Suppressor macrophage treated with lipopolysaccharide for 1 hour (primary cell): ENCODE measurements around the gene SNTG2.
"Not testable (repeated sequence)": the region's sequence is repeated elsewhere in the genome, so short reads cannot be mapped to it uniquely, and the experiment has no call there.

Experiments
- DNase-seq, 3 donors: peaks; one replicate each; pipeline ENCODE4 v3.0.0-alpha.2; 2020 to 2022

The SNTG2 gene

DNA sequence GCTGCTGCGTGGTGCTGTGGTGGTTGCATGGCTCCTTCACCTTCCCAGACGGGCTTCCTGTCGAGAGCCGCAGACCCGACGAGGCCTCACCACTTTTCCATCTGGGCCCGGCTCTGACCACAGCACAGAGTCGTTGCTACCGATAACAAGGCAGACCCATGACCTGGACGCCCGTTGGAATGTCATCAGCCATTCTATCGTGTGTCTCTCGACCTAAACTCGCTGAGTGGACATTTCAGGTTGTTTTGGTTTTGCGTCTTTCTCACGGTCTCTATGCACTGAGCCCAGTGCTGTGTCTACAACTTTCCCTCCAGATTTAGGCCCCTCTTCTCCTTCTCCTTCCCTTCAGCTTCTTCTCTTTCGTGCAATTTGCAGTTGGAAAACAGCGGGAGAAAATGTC is 257.9 kb downstream of the SNTG2 start:
- DNase-seq: no peak

DNA sequence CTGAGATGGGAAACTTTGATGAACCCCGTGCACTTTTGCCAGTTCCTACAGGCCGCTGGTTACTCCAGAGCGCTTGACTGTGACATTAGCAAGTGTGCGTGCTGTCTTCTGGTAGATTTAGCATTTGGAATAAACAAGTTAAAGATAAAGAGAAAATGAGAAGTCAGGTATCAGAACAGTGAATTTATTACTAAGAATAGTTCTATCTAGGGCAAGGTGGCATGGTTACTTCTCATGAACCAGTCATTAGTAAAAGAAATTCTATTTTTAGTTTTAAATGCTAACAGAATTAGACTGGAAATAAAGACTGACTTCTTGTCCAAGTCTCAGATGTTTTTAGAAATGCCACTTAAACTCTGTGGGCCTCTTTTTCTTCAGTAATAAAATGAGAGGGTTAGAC is 258.6 kb downstream of the SNTG2 start:
- DNase-seq: no peak

DNA sequence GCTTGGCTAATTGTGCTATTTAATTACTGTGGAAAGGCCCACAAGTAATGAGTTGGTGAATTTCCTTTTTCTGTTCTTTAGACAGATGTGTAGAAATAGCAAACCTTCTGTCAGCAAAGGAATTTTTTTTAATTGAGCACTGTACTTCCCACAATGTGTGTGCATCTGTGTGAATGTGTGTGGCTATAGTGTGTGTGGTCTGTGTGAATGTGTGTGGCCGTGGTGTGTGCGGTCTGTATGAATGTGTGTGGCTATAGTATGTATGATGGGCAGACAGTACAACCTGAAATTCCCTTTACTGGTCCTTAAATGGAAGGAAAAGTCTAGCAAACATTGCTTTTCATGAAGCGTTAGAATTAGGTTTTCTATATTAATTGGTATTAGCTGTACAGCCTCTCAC is 259.1 kb downstream of the SNTG2 start:
- no peak for DNase-seq

DNA sequence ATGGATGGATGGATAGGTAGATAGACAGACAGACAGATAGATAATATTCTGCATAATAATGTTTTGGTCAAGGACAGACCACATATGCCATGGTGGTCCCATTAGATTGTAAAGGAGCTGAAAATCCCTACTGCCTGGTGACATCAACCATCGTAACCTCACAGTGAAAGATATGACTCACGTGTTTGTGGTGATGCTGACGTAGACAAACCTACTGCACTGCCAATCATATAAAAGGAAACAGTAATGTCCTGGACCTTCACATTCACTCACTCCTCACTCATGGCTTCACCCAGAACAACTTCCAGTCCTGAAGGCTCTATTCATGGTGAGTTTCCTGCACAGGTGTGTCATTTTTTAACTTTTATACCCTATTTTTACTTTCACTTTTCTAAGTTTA is 259.7 kb downstream of the SNTG2 start:
- DNase-seq: no peak

DNA sequence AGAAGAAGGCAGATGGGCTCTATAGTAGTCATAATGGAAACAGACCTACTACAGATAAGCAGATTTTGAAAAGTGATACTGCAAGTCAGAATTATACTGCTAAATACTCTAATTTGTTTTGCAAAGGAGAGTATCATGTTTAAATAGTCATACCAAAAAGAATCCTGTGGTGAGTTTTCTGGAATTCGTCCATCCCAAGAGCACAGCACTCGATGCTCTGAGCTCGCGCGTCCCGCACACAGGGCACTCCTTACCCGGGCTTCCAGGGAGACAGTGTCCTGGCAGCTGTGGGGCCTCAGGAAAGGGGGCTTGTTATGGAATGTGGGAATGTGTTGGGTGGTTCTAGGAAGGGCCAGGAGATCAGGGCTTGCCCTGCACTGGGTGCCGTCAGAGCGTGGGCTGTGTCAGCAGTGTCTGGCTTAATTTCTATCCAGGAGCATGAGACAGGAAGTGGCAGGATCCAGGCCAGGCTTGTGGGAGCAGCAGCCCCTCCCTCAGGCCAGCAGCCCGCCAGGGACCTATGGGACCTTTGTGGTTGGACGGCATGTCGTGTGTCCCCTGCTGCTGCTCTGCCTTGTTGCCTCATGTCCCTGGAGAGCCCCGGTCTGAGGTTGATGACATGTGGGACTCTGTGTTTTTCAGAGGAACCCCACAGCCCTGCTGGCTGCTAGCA is 269.4 kb downstream of the SNTG2 start:
- no peak for DNase-seq

DNA sequence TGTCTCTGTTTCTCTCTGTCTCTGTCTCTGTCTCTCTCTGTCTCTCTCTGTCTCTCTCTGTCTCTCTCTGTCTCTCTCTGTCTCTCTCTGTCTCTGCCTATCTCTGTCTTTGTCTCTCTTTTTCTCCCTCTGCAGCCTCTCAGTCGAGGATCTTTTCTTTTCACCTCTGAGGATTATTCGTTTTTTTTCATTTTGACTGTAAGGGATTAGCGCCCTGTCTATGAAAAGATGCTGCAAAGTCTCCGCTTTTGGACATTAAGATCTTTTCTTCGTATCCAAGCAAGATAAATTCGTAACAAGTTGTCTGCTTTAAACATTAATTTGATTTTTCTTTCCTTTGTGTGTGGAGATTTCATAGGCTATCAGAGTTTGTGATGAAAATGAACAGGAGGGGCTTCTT is 271.4 kb downstream of the SNTG2 start:
- no peak for DNase-seq

DNA sequence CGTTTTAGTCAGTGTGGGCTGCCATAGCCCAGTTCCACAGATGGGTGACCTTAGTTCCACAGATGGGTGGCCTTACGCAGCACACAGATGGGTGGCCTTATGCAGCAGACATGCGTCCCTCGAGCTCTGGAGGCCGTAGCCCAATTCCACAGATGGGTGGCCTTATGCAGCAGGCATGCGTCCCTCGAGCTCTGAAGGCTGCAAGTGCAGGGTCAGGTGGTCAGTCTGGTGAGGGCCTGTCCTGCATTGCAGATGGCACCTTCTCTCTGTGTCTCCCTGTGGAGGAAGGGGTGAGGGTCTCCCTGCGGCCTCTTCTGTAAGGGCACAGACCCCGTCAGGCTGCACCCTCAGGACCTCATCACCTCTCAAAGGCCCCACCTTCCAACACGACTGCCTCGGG is 273.1 kb downstream of the SNTG2 start:
- no peak for DNase-seq

DNA sequence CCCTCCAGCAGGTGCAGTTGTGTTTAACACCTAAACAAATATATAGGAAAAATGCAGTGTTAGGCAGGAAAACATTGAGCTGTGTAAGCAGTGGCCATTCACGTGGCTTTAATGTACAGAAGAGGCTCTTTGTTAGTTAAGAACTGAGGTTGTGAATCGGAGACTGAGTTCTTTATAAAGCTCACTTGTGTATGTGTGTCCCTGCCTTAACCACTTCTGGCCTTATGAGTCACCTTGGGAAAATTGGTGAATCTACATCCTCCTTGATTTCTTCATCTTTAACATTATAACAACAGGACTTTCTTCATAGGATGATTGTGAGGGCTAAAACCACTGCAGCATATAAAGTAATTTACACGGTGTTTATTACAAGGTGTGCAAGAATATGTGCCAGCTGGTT is 274.3 kb downstream of the SNTG2 start:
- DNase-seq: no peak

DNA sequence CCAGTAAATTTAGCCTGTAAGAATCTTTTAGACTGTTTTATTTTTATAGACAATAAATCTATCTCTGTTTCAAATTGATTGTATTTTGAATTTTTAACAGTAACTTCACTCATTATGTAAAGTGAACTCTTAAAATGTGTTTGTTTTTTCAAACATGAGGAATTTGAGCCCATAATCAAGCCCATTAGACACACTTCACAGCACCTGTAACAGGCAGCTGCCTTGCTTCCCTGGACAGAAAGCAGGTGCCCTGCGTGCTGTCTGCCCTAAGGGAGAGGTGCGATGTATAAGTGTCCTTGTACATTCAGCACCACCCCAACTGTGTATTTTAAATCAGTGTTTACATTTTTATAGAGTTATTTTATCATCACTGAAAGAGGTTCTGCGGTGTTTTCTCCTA is 276.1 kb downstream of the SNTG2 start:
- no peak for DNase-seq

DNA sequence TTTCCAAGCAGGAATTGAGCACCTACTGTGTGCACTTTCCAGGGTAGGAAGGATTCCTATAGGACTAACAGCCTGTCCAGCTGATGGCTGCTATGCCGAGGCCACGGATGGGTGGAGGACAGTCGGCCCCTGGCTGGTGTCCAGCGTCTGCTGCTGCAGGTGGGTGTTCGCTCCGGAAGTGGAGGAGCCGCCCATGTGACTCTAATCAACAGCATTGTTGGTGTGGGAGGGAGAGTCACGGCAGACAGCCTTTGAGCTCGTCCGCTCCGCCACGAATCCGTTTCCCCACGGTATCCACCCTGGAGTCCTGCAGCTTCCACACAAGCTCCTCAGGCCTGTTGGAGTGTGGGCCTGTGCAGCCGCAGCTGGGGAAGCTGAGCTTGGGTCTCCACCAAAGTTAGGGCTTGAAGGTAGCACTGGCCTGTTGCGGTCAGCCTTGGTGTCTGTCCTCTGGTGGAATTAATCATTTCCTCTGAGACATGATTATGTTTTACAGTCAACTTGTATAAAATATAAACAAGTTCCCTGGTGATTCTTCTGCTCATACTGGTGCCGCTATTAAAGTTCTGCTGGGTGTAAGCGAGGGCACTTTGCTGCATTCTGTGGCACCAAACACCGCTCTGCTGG is 276.7 kb downstream of the SNTG2 start:
- DNase-seq: no peak

DNA sequence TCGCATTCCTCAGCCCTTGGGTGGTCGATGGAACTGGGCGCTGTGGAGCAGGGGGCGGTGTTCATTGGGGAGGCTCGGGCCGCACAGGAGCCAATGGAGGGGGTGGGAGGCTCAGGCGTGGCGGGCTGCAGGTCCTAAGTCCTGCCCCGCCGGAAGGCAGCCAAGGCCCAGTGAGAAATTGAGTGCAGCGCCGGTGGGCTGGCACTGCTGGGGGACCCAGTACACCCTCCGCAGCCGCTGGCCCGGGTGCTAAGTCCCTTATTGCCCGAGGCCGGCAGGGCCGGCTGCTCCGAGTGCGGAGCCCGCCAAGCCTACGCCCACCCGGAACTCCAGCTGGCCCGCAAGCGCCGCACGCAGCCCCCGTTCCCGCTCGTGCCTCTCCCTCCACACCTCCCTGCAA is 278.9 kb downstream of the SNTG2 start:
- DNase-seq: not testable (repeated sequence)

DNA sequence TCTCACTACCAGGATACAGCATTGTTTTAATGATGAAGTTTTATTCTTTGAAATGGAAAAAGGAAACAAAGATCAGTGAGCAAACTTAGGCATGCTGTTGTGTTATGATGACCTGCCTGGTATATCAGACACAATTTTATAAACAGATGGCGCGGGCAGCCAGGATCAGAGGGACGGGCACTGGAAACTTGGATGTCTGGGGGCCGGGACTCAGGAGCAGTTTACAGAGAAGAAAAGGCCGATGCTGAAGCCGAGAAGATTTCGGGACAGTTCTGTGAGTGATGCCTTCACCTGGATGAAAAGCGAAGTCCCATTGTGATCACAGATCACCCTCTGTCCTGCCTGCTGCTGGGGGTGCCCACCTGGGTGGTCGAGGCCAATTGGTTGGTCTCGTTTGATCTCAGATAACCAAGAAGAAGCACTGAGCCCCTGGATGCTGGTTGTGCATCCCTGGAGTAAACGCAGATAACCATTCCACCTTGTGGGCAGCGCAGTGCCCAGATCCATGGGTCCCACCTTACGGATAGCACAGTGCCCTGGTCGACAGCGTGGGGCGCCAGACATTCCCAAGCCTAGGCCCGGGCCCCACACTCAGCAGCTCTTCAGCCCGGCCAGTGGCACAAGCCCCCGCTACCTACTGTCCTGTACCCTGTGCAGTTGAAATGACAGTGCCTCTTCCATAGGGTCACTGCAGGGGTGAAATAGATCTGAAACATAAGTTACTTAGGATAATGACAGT is 279.7 kb downstream of the SNTG2 start:
- DNase-seq: no peak

DNA sequence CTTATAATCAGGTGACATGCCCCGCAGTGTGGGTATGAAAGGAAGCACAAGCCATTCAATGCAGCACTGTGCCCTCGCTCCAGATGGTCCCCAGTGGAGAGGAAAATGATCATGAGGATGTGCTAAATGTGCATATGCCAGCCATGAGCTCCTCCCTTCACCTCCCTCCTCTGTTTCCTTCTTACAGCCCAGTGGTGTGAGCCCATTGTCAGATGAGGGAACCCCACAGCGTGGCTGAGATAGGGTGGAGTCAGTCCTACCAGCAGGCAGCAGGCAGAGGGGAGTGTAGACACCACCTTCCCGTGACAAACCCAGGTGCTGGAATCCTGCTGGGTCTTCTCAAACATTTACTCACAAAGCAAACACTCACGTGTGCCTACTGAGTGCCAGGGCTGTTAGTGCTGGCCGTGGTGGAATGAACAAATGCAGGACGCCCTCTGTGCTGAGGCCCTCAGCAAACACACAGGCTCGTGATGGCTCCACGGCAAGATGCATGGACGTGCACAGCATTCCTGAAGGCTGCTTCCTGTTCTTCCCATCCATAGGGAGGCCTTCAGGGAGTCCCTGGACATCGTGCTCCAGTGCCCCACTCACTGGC is 280.9 kb downstream of the SNTG2 start:
- no peak for DNase-seq

DNA sequence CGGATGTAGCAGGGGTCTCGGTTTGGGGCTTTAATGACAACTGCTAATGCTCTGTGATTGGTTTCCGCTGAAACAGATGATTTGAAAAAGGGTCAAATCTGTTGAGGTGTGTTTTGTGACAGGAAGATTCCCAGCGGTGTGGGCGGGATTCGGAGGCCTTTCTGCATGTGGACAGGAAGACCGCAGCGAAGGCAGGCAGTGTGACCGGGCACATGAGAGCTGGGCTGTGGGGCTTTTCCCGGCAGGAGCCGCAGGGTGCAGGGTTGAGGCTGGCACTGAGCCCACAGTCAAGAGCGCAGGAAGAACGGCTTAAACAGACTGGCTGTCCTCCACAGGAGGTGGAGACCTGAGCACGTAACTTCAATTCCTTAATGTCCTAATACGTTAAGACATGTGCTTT is 282.6 kb downstream of the SNTG2 start:
- DNase-seq: no peak

DNA sequence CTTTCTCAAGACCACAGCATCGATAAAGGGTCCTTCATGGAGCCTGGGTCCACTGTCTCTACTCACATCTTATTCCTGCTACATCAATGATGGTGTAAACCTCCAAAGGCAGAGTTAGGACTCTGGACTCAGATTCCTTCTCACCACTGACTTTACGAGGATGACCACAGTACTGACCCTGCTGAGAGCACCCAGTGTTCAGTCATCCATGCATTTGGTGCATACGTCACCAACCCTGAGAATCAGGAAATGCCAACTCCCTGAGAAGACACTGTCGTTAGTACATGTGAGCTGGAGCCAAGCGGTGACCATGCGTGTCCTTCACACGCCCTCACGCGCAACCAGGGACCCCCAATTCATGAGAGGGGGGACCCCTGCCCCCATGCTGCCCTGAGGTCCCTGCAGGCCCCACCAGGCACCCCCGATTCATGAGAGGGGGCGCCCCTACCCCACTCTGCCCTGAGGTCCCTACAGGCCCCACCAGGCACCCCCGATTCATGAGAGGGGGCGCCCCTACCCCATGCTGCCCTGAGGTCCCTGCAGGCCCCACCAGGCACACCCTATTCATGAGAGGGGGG is 284.2 kb downstream of the SNTG2 start:
- DNase-seq: no peak

DNA sequence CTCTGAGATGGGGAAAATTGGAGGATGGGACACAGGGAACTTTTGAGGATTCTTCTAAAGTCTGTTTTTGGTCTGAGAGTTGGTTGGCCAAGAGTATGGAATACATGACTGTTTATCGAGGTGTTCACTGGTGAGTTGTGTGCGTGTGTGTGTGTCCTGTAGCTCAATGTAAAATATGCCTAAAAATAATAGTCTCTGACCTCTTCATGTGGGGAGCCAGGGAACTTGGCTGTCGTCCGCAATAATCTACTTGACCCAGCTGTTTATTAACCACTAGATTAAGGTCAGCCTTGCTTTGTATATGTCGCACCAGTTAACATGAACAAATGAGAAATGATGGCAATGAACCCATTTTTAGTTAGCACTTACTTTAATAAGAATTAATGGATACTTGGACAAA is 285.2 kb downstream of the SNTG2 start:
- no peak for DNase-seq

DNA sequence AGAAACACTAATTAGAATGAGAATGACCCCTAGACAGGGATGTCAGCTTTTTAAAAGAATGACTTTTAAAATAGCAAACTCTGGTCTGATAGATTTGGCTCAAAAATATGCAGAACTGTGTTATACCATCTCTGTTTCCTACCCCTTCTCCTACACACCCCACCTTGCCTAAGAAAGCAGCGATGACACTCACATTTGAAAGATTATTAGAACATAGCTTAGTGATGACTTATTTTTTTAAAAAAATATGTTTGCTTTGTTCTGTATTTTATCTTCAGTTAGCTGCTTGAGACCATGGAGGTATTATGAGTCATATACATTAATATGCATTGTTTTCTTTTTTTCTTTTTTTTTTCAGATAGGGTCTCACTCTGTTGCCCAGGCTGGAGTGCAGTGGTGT is 286.0 kb downstream of the SNTG2 start:
- no peak for DNase-seq

DNA sequence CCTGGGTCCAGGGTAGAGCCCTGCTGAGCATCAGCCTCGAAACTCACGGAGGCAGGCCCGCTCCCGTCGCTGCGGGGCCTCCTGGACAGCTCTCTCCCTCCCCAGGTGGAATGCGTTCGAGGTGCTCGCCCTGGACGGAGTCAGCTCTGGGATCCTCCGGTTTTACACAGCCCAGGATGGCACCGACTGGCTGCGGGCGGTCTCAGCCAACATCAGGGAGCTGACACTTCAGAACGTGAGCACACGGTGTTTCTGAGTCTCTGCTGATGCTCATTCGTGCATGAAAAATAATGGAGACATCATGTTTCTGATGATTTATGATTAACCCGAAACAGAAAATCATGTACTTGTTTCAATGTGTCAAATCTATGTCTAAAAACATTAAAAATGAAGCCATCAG is 287.1 kb downstream of the SNTG2 start:
- no peak for DNase-seq

DNA sequence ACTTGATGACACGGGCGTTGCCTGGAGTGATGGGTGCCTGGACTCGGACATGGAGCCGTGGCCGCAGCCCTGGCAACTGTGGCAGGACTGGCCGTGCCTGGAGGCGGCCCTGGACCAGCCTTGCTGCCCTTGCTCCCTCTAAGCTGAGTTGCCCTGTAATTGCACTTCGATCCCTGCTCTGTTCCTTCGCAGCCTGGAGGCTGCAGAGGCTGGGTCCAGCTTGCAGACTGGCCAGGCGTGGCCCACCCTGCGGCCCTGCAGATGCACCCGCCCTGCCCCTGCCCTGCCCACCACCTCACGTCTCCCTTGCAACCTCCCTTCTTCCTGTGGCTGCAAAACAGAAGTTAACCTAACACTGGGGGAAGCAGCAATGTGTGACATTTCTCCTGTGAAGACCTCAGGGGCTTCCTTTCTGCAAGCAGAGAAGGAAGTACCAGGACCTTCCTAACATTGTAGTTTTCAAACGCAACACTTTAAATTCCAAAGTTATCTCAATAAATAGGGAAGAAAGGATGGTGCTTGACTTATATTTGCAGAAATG is 288.0 kb downstream of the SNTG2 start:
- DNase-seq: no peak

DNA sequence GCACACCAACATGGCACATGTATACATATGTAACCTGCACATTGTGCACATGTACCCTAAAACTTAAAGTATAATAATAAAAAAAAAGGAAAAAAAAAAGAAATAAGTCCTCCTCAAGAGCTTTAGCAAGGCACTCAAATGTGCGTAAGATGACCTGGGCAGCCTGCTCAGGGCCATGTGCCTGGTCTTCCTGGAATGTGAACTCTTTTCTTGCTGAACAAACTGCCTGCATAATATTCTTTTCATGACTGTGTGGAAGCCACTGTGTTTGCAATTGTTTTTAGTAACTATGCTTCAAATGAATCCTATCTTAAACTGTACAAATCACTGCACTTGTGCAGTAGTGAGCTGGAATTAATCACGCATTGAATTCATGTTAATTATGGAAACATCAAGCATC is 294.5 kb downstream of the SNTG2 start:
- no peak for DNase-seq

DNA sequence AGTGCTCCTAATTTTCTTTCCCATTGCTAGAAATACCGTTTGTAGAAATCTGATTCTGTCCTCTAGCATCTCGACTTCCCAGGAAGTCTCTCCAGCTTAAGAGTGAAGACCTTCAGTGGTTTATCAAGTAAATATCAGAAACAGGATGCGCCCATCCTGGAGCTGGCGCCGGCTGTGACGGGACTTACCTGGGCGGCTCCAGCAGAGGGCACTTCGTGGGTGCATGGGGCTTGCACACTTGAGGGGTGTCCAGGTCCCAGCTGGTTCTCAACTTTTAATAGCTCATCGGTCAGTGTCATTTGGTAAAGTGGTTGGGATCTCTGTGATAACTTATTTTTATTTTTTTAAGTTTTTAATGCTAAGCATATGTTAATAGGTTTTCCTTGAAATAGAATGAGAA is 295.6 kb downstream of the SNTG2 start:
- DNase-seq: no peak

DNA sequence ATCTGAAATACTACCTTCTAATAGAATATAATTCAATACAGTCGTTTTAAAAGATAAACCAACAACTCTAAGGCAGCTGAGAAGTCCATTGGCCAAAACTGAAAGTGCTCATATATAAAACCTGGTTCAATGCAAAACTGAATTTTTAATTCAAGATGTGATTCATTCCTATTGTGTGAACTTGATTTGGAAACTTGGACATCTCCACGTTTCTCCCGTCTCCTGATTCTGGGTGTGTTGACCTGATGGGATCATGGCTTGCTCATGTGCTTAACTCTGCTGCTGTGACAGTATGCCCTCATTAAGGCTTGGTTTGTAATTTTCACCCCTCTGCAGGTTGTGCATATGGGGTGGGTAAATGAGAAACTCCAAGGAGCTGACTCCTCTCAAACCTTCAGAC is 296.3 kb downstream of the SNTG2 start:
- DNase-seq: no peak

DNA sequence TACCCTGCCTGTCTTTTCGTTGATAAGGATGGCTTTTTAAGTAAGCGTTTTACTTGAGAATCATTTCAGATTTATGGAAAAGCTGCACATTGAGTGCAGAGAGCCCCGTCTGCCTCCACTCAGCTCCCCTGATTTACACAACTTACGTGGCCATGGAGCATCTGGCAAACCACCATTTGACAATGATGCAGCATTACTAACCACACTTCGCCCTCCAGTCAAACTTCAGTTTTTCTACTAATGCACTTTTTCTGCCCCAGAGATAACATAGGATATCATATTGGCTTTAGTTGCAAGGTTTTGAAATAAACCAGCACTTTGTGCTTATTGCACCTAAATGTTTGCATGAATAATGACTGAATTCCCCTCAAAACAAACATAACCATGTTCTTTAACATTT is 297.5 kb downstream of the SNTG2 start:
- DNase-seq: no peak
